Measurements from ENCODE around the gene IFNGR1.
A peak's percentile ranks its signal among the peaks of the same experiment; 100 is the strongest.

IFNGR1 gene

GRCh38 chr6:137175868-137176245 is 43.3 kb downstream of the IFNGR1 start:
- DNase-seq (ENCODE audit: low read depth), result no peak

GRCh38 chr6:137175157-137175867 is 43.9 kb downstream of the IFNGR1 start:
- no peak for DNase-seq (ENCODE audit: low read depth)

GRCh38 chr6:137173501-137173900 is 45.7 kb downstream of the IFNGR1 start, which contains the start of gene IL22RA2:
TSS of gene IL22RA2 (minus strand) at chr6:137173644. CDS start at chr6:137161749, 11,895 bp downstream.
- DNase-seq (ENCODE audit: low read depth), result no peak

- no peak for DNase-seq (ENCODE audit: low read depth)
Measured at GRCh38 chr6:137172734-137173431, 46.3 kb downstream of the IFNGR1 start.

- DNase-seq (ENCODE audit: low read depth), result no peak
Measured at GRCh38 chr6:137171824-137172733, 47.1 kb downstream of the IFNGR1 start.

- DNase-seq (ENCODE audit: low read depth), result no peak
Measured at GRCh38 chr6:137171053-137171374, 48.2 kb downstream of the IFNGR1 start.

GRCh38 chr6:137170266-137171052 is 48.7 kb downstream of the IFNGR1 start:
- no peak for DNase-seq (ENCODE audit: low read depth)

- no peak for DNase-seq (ENCODE audit: low read depth)
Measured at GRCh38 chr6:137167702-137168377, 51.3 kb downstream of the IFNGR1 start.

- DNase-seq (ENCODE audit: low read depth), result no peak
Measured at GRCh38 chr6:137166247-137167098, 52.7 kb downstream of the IFNGR1 start.

GRCh38 chr6:137165375-137166246 is 53.6 kb downstream of the IFNGR1 start:
- DNase-seq (ENCODE audit: low read depth), result no peak

- no peak for DNase-seq (ENCODE audit: low read depth)
Measured at GRCh38 chr6:137163732-137164318, 55.4 kb downstream of the IFNGR1 start.

- DNase-seq (ENCODE audit: low read depth), result no peak
Measured at GRCh38 chr6:137162692-137163306, 56.4 kb downstream of the IFNGR1 start.

- DNase-seq (ENCODE audit: low read depth), result no peak
Measured at GRCh38 chr6:137161949-137162348, 57.2 kb downstream of the IFNGR1 start.

GRCh38 chr6:137160763-137161162 is 58.4 kb downstream of the IFNGR1 start:
- no peak for DNase-seq (ENCODE audit: low read depth)

GRCh38 chr6:137159912-137160311 is 59.3 kb downstream of the IFNGR1 start:
- DNase-seq (ENCODE audit: low read depth), result no peak

GRCh38 chr6:137157601-137158000 is 61.6 kb downstream of the IFNGR1 start:
- DNase-seq (ENCODE audit: low read depth), result no peak

- DNase-seq (ENCODE audit: low read depth), result no peak
Measured at GRCh38 chr6:137156650-137157049, 62.5 kb downstream of the IFNGR1 start.

- peak; percentile 6 for DNase-seq (ENCODE audit: low read depth)
Measured at GRCh38 chr6:137155830-137156229, 63.4 kb downstream of the IFNGR1 start.
